Vagina (tissue), 2 donors: Measurements from ENCODE around the gene ENOX1. TPM values are rescaled to one million over a fixed set of nuclear protein-coding genes. Genes with fewer than 3 reads are reported as not detected.

Source experiments
- DNase-seq, 2 donors: peaks; one replicate each; pipeline ENCODE4 v3.0.0-alpha.2; 2017; ENCODE audit errors: extremely low spot score in 2 of 2
- H3K27ac ChIP-seq: fragments of 200-600 bp; sonication (generic); one replicate; pipeline ENCODE4 v1.5.1; 2019
- H3K27me3 ChIP-seq: fragments of 200-600 bp; sonication (generic); one replicate; pipeline ENCODE4 v1.5.1; 2019
- H3K36me3 ChIP-seq, 2 donors: fragments of 200-600 bp; sonication (generic); one replicate each; pipeline ENCODE4 v1.5.1; 2017 to 2019
- H3K4me1 ChIP-seq: fragments of 200-600 bp; sonication (generic); one replicate; pipeline ENCODE4 v1.5.1; 2019
- H3K4me3 ChIP-seq, 2 donors: fragments of 200-600 bp; sonication (generic); 1 replicate in 1 of 2; 2 replicates in 1 of 2; pipeline ENCODE4 v1.5.1; 2016 to 2019
- H3K9me3 ChIP-seq: fragments of 200-600 bp; sonication (generic); one replicate; pipeline ENCODE4 v1.5.1; 2019
- CTCF ChIP-seq, 3 experiments: fragments of 450-650 bp in 2 of 3; fragments of 200-600 bp in 1 of 3; sonication (generic) in 1 of 3; IDR thresholded peaks; one replicate each; pipeline ENCODE4 v1.5.1; 2017 to 2019; ENCODE audit warnings: antibody characterized with exemption in 3 of 3, mild to moderate bottlenecking in 2 of 3, moderate library complexity in 2 of 3
- POLR2A ChIP-seq, 2 donors: fragments of 450-650 bp; IDR thresholded peaks; one replicate each; pipeline ENCODE4 v1.6.1; 2017; ENCODE audit warnings: antibody characterized with exemption in 2 of 2, mild to moderate bottlenecking in 2 of 2, moderate library complexity in 2 of 2
- POLR2AphosphoS5 ChIP-seq, 2 donors: sonication (generic); formaldehyde crosslinking; IDR thresholded peaks; one replicate each; pipeline ENCODE4 v1.9.0; 2017; ENCODE audit warnings: antibody characterized with exemption in 2 of 2, mild to moderate bottlenecking in 2 of 2, low read depth in 1 of 2; ENCODE audit not compliant: insufficient read depth in 1 of 2
- intact Hi-C: fragments of 100-400 bp; cut with DNase I; formaldehyde crosslinking; loops from one replicate; pipeline ENCODE4 v1.15.1; 2023
- total RNA-seq: library from RNA; depleted of rRNA; stranded (reverse); fragments of >200 nt; gene quantifications from one replicate; pipeline ENCODE4 v1.2.3, GENCODE V29; 2016

ENOX1 gene
- total RNA-seq, 1 donor from 2014 or later = 2.7 TPM

- DNase-seq = no peak
- Histone ChIP-seq H3K27me3 (no peaks in the 10 kb centered on the region), H3K36me3 (no peaks in the 10 kb centered on the region), H3K4me1 (no peaks in the 10 kb centered on the region), H3K9me3 (no peaks in the 10 kb centered on the region), H3K4me3 (no peak overlapping the region), H3K27ac (no peak overlapping the region)
- TF ChIP-seq CTCF (IDR thresholded peaks at IDR 0.05) (no peak), POLR2AphosphoS5 (IDR thresholded peaks at IDR 0.05; ENCODE audit: insufficient read depth in 1 of 2, low read depth in 1 of 2) (no peak), POLR2A (IDR thresholded peaks at IDR 0.05) (no peak)
- intact Hi-C loops = no loop called here
Observed at GRCh38 chr13:43675577-43675976, 111.2 kb downstream of the ENOX1 start.

GRCh38 chr13:43669964-43670363 lies 116.8 kb downstream of the ENOX1 start:
- DNase-seq = no peak
- Histone ChIP-seq H3K27me3 (no peaks in the 10 kb centered on the region), H3K4me1 (peaks cover 12% of the 10 kb centered on the region), H3K9me3 (no peaks in the 10 kb centered on the region), H3K27ac (no peak overlapping the region), H3K4me3 (no peak overlapping the region), H3K36me3 (no peaks in the 10 kb centered on the region)
- TF ChIP-seq POLR2AphosphoS5 (IDR thresholded peaks at IDR 0.05; ENCODE audit: insufficient read depth in 1 of 2, low read depth in 1 of 2) (no peak), POLR2A (IDR thresholded peaks at IDR 0.05) (no peak), CTCF (IDR thresholded peaks at IDR 0.05) (no peak)
- intact Hi-C loops = no loop called here

GRCh38 chr13:43669101-43669500 lies 117.7 kb downstream of the ENOX1 start:
- intact Hi-C loops = no loop called here
- Histone ChIP-seq H3K27me3 (no peaks in the 10 kb centered on the region), H3K4me3 (no peak overlapping the region), H3K9me3 (no peaks in the 10 kb centered on the region), H3K4me1 (peaks cover 17% of the 10 kb centered on the region), H3K27ac (no peak overlapping the region), H3K36me3 (no peaks in the 10 kb centered on the region)
- no peak for DNase-seq
- no peak for TF ChIP-seq CTCF (IDR thresholded peaks at IDR 0.05)
- TF ChIP-seq POLR2AphosphoS5 (IDR thresholded peaks at IDR 0.05; ENCODE audit: insufficient read depth in 1 of 2, low read depth in 1 of 2) = no peak
- no peak for TF ChIP-seq POLR2A (IDR thresholded peaks at IDR 0.05)

GRCh38 chr13:43666403-43666802 lies 120.4 kb downstream of the ENOX1 start:
- intact Hi-C loops = no loop called here
- Histone ChIP-seq H3K27ac (no peak overlapping the region), H3K27me3 (no peaks in the 10 kb centered on the region), H3K4me1 (peaks cover 17% of the 10 kb centered on the region), H3K9me3 (no peaks in the 10 kb centered on the region), H3K4me3 (no peak overlapping the region), H3K36me3 (no peaks in the 10 kb centered on the region)
- TF ChIP-seq CTCF (IDR thresholded peaks at IDR 0.05) (no peak), POLR2A (IDR thresholded peaks at IDR 0.05) (no peak), POLR2AphosphoS5 (IDR thresholded peaks at IDR 0.05; ENCODE audit: insufficient read depth in 1 of 2, low read depth in 1 of 2) (no peak)
- DNase-seq = no peak

- Histone ChIP-seq H3K4me3 (no peak overlapping the region), H3K9me3 (no peaks in the 10 kb centered on the region), H3K27ac (peak overlapping the region; percentile 14), H3K4me1 (peaks cover 17% of the 10 kb centered on the region), H3K27me3 (no peaks in the 10 kb centered on the region), H3K36me3 (no peaks in the 10 kb centered on the region)
- DNase-seq = no peak
- TF ChIP-seq POLR2AphosphoS5 (IDR thresholded peaks at IDR 0.05; ENCODE audit: insufficient read depth in 1 of 2, low read depth in 1 of 2) (no peak), POLR2A (IDR thresholded peaks at IDR 0.05) (no peak), CTCF (IDR thresholded peaks at IDR 0.05) (no peak)
- intact Hi-C loops = no loop called here
Observed at GRCh38 chr13:43665388-43665787, 121.4 kb downstream of the ENOX1 start.
